GM18511 (cell line): ENCODE measurements around the gene CLK4.

Experiments
- ATAC-seq: cut with Tn5 transposase; IDR thresholded peaks from one replicate; pipeline ENCODE4 v1.9.1; 2021; ENCODE audit warnings: mild to moderate bottlenecking, moderate library complexity; ENCODE audit not compliant: unreplicated experiment

Gene CLK4

GRCh38 chr5:178626484-178627258 lies at the start of gene CLK4:
CLK4 (minus strand) TSS chr5:178627050; CDS start chr5:178623416, 3,634 bp downstream.
- ATAC-seq = peak; percentile 82

- no peak for ATAC-seq
Observed at GRCh38 chr5:178675922-178676321, 49.1 kb upstream of the CLK4 start.

- no peak for ATAC-seq
Observed at GRCh38 chr5:178674334-178674733, 47.5 kb upstream of the CLK4 start.

GRCh38 chr5:178673801-178674295 lies 47.0 kb upstream of the CLK4 start:
- no peak for ATAC-seq

- ATAC-seq = no peak
Observed at GRCh38 chr5:178672630-178673029, 45.8 kb upstream of the CLK4 start.

GRCh38 chr5:178671602-178672144 lies 44.8 kb upstream of the CLK4 start:
- no peak for ATAC-seq

- ATAC-seq = no peak
Observed at GRCh38 chr5:178670351-178670885, 43.6 kb upstream of the CLK4 start.

GRCh38 chr5:178668579-178668978 lies 41.7 kb upstream of the CLK4 start:
- no peak for ATAC-seq

- ATAC-seq = no peak
Observed at GRCh38 chr5:178667688-178668087, 40.8 kb upstream of the CLK4 start.

- ATAC-seq = no peak
Observed at GRCh38 chr5:178667101-178667500, 40.3 kb upstream of the CLK4 start.

GRCh38 chr5:178664141-178664540 lies 37.3 kb upstream of the CLK4 start:
- no peak for ATAC-seq

- ATAC-seq = no peak
Observed at GRCh38 chr5:178662541-178662860, 35.7 kb upstream of the CLK4 start.

- no peak for ATAC-seq
Observed at GRCh38 chr5:178661836-178662540, 35.1 kb upstream of the CLK4 start.

GRCh38 chr5:178651046-178651810 lies 24.4 kb upstream of the CLK4 start:
- no peak for ATAC-seq

GRCh38 chr5:178650214-178650613 lies 23.4 kb upstream of the CLK4 start:
- no peak for ATAC-seq

- no peak for ATAC-seq
Observed at GRCh38 chr5:178649580-178649979, 22.7 kb upstream of the CLK4 start.

- ATAC-seq = no peak
Observed at GRCh38 chr5:178644826-178645545, 18.1 kb upstream of the CLK4 start.

- ATAC-seq = no peak
Observed at GRCh38 chr5:178642351-178642909, 15.6 kb upstream of the CLK4 start.

- no peak for ATAC-seq
Observed at GRCh38 chr5:178641711-178642110, 14.9 kb upstream of the CLK4 start.
